Measurements from ENCODE around the gene ITGB5. TPM values are rescaled to one million over a fixed set of nuclear protein-coding genes. Genes with fewer than 3 reads are reported as not detected.
"Not testable (repeated sequence)": the region's sequence is repeated elsewhere in the genome, so short reads cannot be mapped to it uniquely, and the experiment has no call there.

ITGB5 gene
- total RNA-seq, 2 experiments from 2014 or later = 0.34 to 0.97 TPM

GRCh38 chr3:124839896-124840295 is 47.3 kb downstream of the ITGB5 start:
- Mint-ChIP-seq H3K27me3 (peaks cover 4% of the 10 kb centered on the region), H3K27ac (no peak overlapping the region), H3K9me3 (no peaks in the 10 kb centered on the region), H3K36me3 (no peaks in the 10 kb centered on the region), H3K4me3 (no peak overlapping the region), H3K4me1 (peaks cover 7% of the 10 kb centered on the region)
- no peak for DNase-seq

- Mint-ChIP-seq H3K4me1 (peaks cover 9% of the 10 kb centered on the region), H3K4me3 (no peak overlapping the region), H3K36me3 (no peaks in the 10 kb centered on the region), H3K27ac (no peak overlapping the region), H3K9me3 (no peaks in the 10 kb centered on the region), H3K27me3 (peaks cover 8% of the 10 kb centered on the region)
- no peak for DNase-seq
Measured at GRCh38 chr3:124838963-124839362, 48.2 kb downstream of the ITGB5 start.

GRCh38 chr3:124837730-124838186 is 49.4 kb downstream of the ITGB5 start:
- Mint-ChIP-seq H3K4me3 (no peak overlapping the region), H3K27me3 (peaks cover 8% of the 10 kb centered on the region), H3K4me1 (peaks cover 9% of the 10 kb centered on the region), H3K27ac (no peak overlapping the region), H3K36me3 (no peaks in the 10 kb centered on the region), H3K9me3 (no peaks in the 10 kb centered on the region)
- no peak for DNase-seq

- Mint-ChIP-seq H3K4me3 (no peak overlapping the region), H3K4me1 (peaks cover 9% of the 10 kb centered on the region), H3K36me3 (no peaks in the 10 kb centered on the region), H3K27me3 (peaks cover 8% of the 10 kb centered on the region), H3K9me3 (no peaks in the 10 kb centered on the region), H3K27ac (no peak overlapping the region)
- no peak for DNase-seq
Measured at GRCh38 chr3:124837065-124837464, 50.1 kb downstream of the ITGB5 start.

- H3K27ac Mint-ChIP-seq = no peak overlapping the region
- no peaks in the 10 kb centered on the region for H3K36me3 Mint-ChIP-seq
- peaks cover 8% of the 10 kb centered on the region for H3K27me3 Mint-ChIP-seq
- no peak for DNase-seq
- no peaks in the 10 kb centered on the region for H3K9me3 Mint-ChIP-seq
- no peak overlapping the region for H3K4me3 Mint-ChIP-seq
- H3K4me1 Mint-ChIP-seq = peaks cover 9% of the 10 kb centered on the region
Measured at GRCh38 chr3:124836448-124836847, 50.7 kb downstream of the ITGB5 start.

GRCh38 chr3:124834723-124835718 is 52.1 kb downstream of the ITGB5 start:
- Mint-ChIP-seq H3K4me1 (peaks cover 9% of the 10 kb centered on the region), H3K9me3 (no peaks in the 10 kb centered on the region), H3K27me3 (peaks cover 10% of the 10 kb centered on the region), H3K4me3 (peak overlapping the region; percentile 66), H3K36me3 (no peaks in the 10 kb centered on the region), H3K27ac (no peak overlapping the region)
- peak; percentile 40 for DNase-seq

GRCh38 chr3:124833710-124834332 is 53.3 kb downstream of the ITGB5 start:
- Mint-ChIP-seq H3K9me3 (no peaks in the 10 kb centered on the region), H3K4me3 (no peak overlapping the region), H3K4me1 (peaks cover 9% of the 10 kb centered on the region), H3K36me3 (no peaks in the 10 kb centered on the region), H3K27me3 (peaks cover 13% of the 10 kb centered on the region), H3K27ac (no peak overlapping the region)
- DNase-seq = no peak

GRCh38 chr3:124832782-124833709 is 54.1 kb downstream of the ITGB5 start:
- peaks cover 9% of the 10 kb centered on the region for H3K4me1 Mint-ChIP-seq
- no peaks in the 10 kb centered on the region for H3K9me3 Mint-ChIP-seq

GRCh38 chr3:124831628-124832199 is 55.5 kb downstream of the ITGB5 start:
- Mint-ChIP-seq H3K4me1 (peaks cover 9% of the 10 kb centered on the region), H3K9me3 (no peaks in the 10 kb centered on the region), H3K4me3 (no peak overlapping the region), H3K27me3 (peaks cover 13% of the 10 kb centered on the region), H3K36me3 (no peaks in the 10 kb centered on the region), H3K27ac (no peak overlapping the region)
- DNase-seq = no peak

More at GRCh38 chr3:124832782-124833709, 54.1 kb downstream of the ITGB5 start:
- Mint-ChIP-seq H3K4me3 (no peak overlapping the region), H3K36me3 (no peaks in the 10 kb centered on the region), H3K27me3 (peaks cover 13% of the 10 kb centered on the region), H3K27ac (no peak overlapping the region)
- DNase-seq = no peak

- no peaks in the 10 kb centered on the region for H3K9me3 Mint-ChIP-seq
- peaks cover 10% of the 10 kb centered on the region for H3K27me3 Mint-ChIP-seq
- no peak overlapping the region for H3K4me3 Mint-ChIP-seq
- H3K4me1 Mint-ChIP-seq = peaks cover 2% of the 10 kb centered on the region
- no peaks in the 10 kb centered on the region for H3K36me3 Mint-ChIP-seq
- no peak overlapping the region for H3K27ac Mint-ChIP-seq
- DNase-seq = no peak
Measured at GRCh38 chr3:124829819-124830554, 57.2 kb downstream of the ITGB5 start.

GRCh38 chr3:124829178-124829818 is 57.9 kb downstream of the ITGB5 start:
- H3K9me3 Mint-ChIP-seq = no peaks in the 10 kb centered on the region
- H3K27ac Mint-ChIP-seq = no peak overlapping the region
- H3K4me1 Mint-ChIP-seq = no peaks in the 10 kb centered on the region
- H3K4me3 Mint-ChIP-seq = no peak overlapping the region
- H3K27me3 Mint-ChIP-seq = peaks cover 9% of the 10 kb centered on the region
- DNase-seq = no peak
- no peaks in the 10 kb centered on the region for H3K36me3 Mint-ChIP-seq

GRCh38 chr3:124827476-124828206 is 59.5 kb downstream of the ITGB5 start:
- not testable (repeated sequence) for H3K36me3 Mint-ChIP-seq, H3K4me3 Mint-ChIP-seq, DNase-seq, H3K9me3 Mint-ChIP-seq, H3K27me3 Mint-ChIP-seq, H3K27ac Mint-ChIP-seq, H3K4me1 Mint-ChIP-seq

GRCh38 chr3:124826703-124827102 is 60.5 kb downstream of the ITGB5 start:
- no peak overlapping the region for H3K27ac Mint-ChIP-seq
- H3K4me3 Mint-ChIP-seq = no peak overlapping the region
- no peaks in the 10 kb centered on the region for H3K9me3 Mint-ChIP-seq
- H3K27me3 Mint-ChIP-seq = peaks cover 12% of the 10 kb centered on the region
- DNase-seq = no peak
- no peaks in the 10 kb centered on the region for H3K4me1 Mint-ChIP-seq
- H3K36me3 Mint-ChIP-seq = no peaks in the 10 kb centered on the region
